Retina (tissue), 1 donor: Measurements from ENCODE around the gene ZSWIM5.
"Not testable (repeated sequence)": the region's sequence is repeated elsewhere in the genome, so short reads cannot be mapped to it uniquely, and the experiment has no call there.

Source experiments
- DNase-seq: peaks from one replicate; pipeline ENCODE4 v3.0.0-alpha.2; 2016

ZSWIM5 gene

GRCh38 chr1:45084562-45084961 lies 121.8 kb downstream of the ZSWIM5 start:
- DNase-seq = no peak

- no peak for DNase-seq
Measured at GRCh38 chr1:45079533-45079932, 126.9 kb downstream of the ZSWIM5 start.

- DNase-seq = not testable (repeated sequence)
Measured at GRCh38 chr1:45076959-45077358, 129.4 kb downstream of the ZSWIM5 start.

GRCh38 chr1:45071567-45071966 lies 134.8 kb downstream of the ZSWIM5 start:
- no peak for DNase-seq

- no peak for DNase-seq
Measured at GRCh38 chr1:45067806-45068205, 138.6 kb downstream of the ZSWIM5 start.

- DNase-seq = no peak
Measured at GRCh38 chr1:45065083-45065482, 141.3 kb downstream of the ZSWIM5 start.

- not testable (repeated sequence) for DNase-seq
Measured at GRCh38 chr1:45062463-45062862, 143.9 kb downstream of the ZSWIM5 start.

GRCh38 chr1:45059829-45060228 lies 146.6 kb downstream of the ZSWIM5 start:
- no peak for DNase-seq

- DNase-seq = no peak
Measured at GRCh38 chr1:45057542-45057941, 148.9 kb downstream of the ZSWIM5 start.

- DNase-seq = no peak
Measured at GRCh38 chr1:45051005-45051772, 155.2 kb downstream of the ZSWIM5 start.

GRCh38 chr1:45047032-45047431 lies 159.4 kb downstream of the ZSWIM5 start:
- no peak for DNase-seq

GRCh38 chr1:45044916-45045315 lies 161.5 kb downstream of the ZSWIM5 start:
- no peak for DNase-seq

GRCh38 chr1:45043094-45043493 lies 163.3 kb downstream of the ZSWIM5 start:
- no peak for DNase-seq

- DNase-seq = no peak
Measured at GRCh38 chr1:45040297-45040696, 166.1 kb downstream of the ZSWIM5 start.

- DNase-seq = no peak
Measured at GRCh38 chr1:45038661-45039364, 167.6 kb downstream of the ZSWIM5 start.

- DNase-seq = no peak
Measured at GRCh38 chr1:45038240-45038639, 168.2 kb downstream of the ZSWIM5 start.

GRCh38 chr1:45037456-45037855 lies 168.9 kb downstream of the ZSWIM5 start:
- no peak for DNase-seq

GRCh38 chr1:45035631-45036301 lies 170.6 kb downstream of the ZSWIM5 start:
- DNase-seq = no peak

- no peak for DNase-seq
Measured at GRCh38 chr1:45033356-45033755, 173.0 kb downstream of the ZSWIM5 start.

- DNase-seq = no peak
Measured at GRCh38 chr1:45032837-45033236, 173.6 kb downstream of the ZSWIM5 start.

GRCh38 chr1:45026446-45026845 lies 180.0 kb downstream of the ZSWIM5 start:
- DNase-seq = no peak

- no peak for DNase-seq
Measured at GRCh38 chr1:45023663-45024062, 182.7 kb downstream of the ZSWIM5 start.

- peak; percentile 29 for DNase-seq
Measured at GRCh38 chr1:45018599-45019230, 187.7 kb downstream of the ZSWIM5 start.
